Measurements from ENCODE around the gene MAGEE1.

MAGEE1 gene, protein sequence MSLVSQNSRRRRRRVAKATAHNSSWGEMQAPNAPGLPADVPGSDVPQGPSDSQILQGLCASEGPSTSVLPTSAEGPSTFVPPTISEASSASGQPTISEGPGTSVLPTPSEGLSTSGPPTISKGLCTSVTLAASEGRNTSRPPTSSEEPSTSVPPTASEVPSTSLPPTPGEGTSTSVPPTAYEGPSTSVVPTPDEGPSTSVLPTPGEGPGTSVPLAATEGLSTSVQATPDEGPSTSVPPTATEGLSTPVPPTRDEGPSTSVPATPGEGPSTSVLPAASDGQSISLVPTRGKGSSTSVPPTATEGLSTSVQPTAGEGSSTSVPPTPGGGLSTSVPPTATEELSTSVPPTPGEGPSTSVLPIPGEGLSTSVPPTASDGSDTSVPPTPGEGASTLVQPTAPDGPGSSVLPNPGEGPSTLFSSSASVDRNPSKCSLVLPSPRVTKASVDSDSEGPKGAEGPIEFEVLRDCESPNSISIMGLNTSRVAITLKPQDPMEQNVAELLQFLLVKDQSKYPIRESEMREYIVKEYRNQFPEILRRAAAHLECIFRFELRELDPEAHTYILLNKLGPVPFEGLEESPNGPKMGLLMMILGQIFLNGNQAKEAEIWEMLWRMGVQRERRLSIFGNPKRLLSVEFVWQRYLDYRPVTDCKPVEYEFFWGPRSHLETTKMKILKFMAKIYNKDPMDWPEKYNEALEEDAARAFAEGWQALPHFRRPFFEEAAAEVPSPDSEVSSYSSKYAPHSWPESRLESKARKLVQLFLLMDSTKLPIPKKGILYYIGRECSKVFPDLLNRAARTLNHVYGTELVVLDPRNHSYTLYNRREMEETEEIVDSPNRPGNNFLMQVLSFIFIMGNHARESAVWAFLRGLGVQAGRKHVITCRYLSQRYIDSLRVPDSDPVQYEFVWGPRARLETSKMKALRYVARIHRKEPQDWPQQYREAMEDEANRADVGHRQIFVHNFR

DNA sequence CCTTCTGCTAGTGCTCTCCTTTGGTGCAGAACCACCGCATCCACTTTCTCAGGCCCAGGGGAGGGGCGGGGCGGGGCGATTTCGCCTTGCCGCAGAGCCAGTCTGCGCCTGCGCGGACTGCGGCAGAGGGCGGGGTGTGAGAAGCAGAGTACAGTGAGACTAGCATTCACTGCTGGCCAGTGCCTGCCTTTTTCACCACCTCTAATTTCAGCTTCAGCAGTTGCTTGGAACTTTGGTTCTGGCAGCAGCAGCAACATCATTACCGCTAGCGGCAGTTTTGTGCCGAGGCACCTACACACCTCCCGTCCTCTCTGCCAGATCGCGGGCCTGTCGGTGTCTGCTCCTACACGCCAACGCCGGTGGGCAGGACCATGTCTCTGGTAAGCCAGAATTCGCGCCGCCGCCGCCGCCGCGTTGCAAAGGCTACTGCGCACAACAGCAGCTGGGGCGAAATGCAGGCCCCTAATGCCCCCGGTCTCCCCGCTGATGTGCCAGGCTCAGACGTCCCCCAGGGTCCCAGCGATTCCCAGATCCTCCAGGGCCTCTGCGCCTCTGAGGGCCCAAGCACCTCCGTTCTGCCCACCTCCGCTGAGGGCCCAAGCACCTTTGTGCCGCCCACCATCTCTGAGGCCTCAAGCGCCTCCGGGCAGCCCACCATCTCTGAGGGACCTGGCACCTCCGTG lies at the start of gene MAGEE1:
Gene MAGEE1 (plus strand): TSS at position 151 of the 683 bp plus-strand sequence. CDS start 221 bp downstream, at position 372.
- DNase-seq (ENCODE audit: low read depth in 3 of 3): peak; percentile 52 to 68 (median 68)

DNA sequence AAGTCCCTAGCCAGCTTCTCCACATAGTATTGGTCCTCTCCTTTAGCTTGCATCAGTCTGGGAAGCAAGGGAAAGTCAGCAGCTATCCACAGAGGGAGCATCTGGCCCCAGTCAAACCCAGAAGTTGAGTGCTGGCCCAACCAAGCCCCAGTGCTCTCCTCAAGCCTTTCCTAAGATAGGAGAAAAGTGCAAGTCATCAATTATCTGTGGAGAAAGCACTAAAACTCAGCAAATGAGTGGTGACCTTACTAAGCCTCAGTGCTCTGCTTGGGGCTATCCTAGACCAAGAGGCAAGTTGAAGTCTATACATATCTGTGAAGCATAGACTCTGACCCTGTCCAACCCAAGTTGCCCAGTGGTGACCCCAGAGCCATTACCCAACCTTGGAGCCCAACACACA lies 28.5 kb upstream of the MAGEE1 start:
- DNase-seq (ENCODE audit: low read depth in 3 of 3): no peak

DNA sequence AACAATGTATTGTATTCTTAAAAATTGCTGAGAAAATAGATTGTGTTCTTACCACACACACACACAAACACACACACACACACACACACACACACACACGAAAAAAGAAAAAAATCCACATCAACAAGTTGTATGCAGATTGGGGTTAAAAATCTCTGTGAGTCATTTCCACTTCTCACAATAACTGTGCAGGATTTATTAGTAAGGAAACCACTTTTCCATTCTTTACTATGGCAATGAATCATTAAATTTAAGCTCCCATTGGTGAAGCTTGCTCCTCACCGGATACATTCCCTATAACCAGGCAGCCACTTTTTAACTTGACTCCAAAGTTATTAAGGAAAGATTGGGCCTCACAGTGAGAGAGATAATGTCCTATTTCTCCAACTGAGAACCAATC lies 19.7 kb upstream of the MAGEE1 start:
- no peak for DNase-seq (ENCODE audit: low read depth in 3 of 3)

DNA sequence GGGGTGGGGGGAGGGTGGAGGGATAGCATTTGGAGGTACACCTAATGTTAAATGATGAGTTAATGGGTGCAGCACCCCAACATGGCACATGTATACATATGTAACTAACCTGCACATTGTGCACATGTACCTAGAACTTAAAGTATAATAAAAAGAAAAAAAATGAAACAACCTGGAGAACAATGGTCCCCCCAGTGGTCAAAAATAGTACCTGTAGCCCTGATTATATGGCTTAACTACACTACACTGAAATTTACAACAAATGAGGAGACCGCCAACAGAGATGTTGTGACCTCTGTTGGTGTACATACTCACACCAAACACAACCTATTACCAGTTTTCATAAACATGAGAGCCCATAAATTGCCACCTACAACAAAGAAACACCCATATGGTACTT lies 7.3 kb upstream of the MAGEE1 start:
- no peak for DNase-seq (ENCODE audit: low read depth in 3 of 3)

DNA sequence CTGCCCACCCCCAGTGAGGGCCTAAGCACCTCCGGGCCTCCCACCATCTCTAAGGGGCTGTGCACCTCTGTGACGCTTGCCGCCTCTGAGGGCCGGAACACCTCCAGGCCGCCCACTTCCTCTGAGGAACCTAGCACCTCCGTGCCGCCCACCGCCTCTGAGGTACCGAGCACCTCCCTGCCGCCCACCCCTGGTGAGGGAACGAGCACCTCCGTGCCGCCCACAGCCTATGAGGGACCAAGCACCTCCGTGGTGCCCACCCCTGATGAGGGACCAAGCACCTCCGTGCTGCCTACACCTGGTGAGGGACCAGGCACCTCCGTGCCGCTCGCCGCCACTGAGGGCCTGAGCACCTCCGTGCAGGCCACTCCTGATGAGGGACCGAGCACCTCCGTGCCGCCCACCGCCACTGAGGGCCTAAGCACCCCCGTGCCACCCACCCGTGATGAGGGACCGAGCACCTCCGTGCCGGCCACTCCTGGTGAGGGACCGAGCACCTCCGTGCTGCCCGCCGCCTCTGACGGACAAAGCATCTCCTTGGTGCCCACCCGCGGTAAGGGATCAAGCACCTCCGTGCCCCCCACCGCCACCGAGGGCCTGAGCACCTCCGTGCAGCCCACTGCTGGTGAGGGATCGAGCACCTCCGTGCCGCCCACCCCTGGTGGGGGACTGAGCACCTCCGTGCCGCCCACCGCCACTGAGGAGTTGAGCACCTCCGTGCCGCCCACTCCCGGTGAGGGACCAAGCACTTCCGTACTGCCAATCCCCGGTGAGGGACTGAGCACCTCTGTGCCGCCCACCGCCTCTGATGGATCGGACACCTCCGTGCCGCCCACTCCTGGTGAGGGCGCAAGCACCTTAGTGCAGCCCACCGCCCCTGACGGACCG lies 977 bp downstream of the MAGEE1 start:
- DNase-seq (ENCODE audit: low read depth in 3 of 3): no peak

DNA sequence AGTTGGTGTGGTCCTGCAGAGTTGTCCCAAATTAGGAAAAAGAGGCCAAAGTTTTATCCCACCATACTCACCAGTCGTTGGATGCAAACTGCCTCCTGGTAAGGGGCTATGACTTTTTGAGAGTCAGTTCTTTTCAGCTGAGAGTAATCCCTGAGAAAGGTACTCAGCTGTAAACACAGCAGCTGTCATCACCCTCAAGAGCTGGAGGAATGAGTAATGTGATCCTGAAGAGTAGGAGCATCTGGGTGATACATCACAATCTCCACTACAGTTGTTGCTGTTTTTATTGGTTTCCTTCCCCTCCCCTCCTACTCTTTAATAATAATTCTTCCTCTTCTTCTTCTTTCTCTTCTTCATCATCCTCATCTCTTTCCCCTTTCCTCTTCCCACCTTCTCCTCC lies 5.7 kb downstream of the MAGEE1 start:
- no peak for DNase-seq (ENCODE audit: low read depth in 3 of 3)

DNA sequence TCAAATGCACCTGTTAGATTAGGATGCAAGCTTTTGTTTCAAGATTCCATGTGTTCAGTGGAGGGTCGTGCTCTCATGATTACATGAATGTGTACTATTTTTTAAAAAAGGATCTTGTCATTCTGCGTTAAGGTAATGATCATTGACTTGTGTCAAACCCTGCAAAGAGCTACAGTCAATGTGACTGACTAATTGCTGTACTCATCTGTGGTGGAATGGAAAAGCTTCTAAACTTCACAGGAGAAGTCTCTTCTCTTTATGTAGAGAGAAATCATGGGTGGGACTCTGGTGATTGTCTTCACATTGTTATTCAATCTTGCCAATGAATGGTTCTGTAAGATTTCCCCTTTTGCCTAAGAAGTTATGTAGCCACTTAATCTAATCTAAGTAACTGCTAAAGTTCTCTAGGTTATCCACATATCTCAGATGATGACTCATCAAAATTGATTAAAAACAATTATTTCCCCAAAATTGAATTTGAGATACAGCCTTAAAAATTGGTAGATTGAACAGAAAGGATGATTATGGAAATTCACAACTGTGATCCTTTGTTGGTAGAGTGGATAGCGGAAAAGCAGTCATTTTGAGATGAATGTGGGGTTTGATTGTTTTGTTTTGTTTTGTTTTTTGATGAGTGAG lies 6.7 kb downstream of the MAGEE1 start:
- DNase-seq (ENCODE audit: low read depth in 3 of 3): no peak

DNA sequence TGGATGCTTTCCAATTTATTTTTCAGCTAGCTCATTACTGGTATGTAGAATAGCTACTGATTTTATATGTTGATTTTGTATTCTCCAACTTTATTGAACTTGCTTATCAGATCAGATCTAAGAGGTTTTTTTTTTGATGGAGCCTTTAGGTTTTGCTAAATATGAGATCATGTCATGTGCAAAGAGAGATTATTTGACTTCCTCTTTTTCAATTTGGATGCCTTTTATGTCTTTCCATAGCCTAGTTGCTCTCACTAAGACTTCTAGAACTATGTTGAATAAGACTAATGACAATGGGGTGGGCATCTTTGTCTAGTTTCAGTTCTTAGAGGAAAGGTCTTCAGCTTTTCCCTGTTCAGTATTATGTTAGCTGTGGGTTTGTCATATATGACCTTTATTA lies 11.7 kb downstream of the MAGEE1 start:
- DNase-seq (ENCODE audit: low read depth in 3 of 3): no peak

DNA sequence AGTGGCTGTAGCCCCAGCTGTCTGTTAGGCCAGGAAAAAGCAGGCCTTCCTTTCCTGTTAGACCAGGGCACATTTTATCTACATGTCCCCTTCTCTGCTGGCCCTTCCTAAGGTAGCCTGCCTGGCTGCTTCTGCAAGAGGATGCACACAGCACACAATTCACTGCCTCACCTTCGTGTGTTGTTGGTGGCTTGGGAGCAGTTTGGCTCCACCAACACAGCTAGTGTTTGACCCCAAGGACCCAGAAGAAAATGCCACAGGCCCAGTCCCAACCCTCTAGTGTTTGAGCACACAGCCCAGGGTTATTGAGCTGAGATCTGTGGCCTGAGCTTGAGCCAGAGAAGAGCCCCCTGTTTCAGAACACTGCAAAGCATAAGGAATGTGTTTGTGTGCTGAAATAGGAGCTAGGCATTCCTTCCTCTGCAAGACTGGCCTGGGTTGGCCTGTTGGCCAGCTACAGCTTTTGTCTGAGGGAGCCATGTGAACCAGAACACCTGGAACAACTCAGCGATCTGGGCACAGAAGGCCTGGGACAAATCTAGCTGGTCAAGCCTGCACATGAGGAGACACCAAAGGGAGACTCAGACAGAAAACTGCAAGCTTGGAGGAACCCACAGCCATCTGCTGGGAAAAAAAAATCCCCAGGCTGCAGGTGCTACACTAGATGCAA lies 26.4 kb downstream of the MAGEE1 start:
- DNase-seq (ENCODE audit: low read depth in 3 of 3): no peak

DNA sequence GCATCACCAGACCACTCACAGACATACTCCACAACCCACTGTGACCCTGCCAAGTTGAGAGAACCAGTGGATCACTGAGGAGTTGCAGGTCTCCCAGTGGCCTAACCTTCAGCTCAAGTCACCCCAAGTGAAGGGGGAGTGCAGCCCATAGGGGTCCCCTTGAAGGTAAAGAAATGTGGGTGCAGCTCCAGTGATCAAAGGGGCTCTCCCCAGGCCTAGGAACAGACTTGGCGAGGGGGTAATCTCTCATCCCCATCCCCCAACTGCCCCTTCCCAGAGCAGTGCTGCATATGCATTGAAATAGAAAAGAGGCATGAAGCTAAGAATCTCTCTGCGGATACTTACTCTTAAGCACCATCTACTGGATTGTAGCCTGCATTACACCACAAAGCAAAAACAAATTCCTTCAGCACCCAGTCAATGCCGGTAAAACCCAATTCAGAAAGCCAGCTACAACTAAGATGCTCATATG lies 27.0 kb downstream of the MAGEE1 start:
- no peak for DNase-seq (ENCODE audit: low read depth in 3 of 3)

DNA sequence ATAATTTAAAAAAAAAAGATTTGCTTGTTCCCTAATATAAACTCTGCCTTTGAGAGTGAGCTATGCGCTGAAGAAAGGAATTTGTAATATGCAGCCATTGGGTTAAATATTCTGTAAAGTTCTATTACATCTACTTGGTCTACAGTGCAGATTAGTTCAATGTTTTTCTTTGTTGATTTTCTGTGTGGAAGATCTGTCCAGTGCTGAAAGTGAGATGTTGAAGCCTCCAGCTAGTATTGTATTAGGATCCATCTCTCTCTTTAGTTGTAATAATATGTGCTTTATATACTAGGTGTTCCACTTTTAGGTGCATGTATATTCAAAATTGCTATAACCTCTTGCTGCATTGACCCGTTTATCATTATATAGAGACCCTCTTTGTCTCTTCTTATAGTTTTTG lies 49.8 kb downstream of the MAGEE1 start:
- DNase-seq (ENCODE audit: low read depth in 3 of 3): no peak
